Testis (tissue), 3 donors: Measurements from ENCODE around the gene MPP1. TPM values are rescaled to one million over a fixed set of nuclear protein-coding genes. Genes with fewer than 3 reads are reported as not detected.

Experiments used
- DNase-seq: peaks from one replicate; pipeline ENCODE4 v3.0.0-alpha.2; 2019
- H3K27ac ChIP-seq, 2 donors: fragments of 200-600 bp; sonication (generic); one replicate each; pipeline ENCODE4 v1.5.1; 2019
- H3K27me3 ChIP-seq: fragments of 200-600 bp; sonication (generic); one replicate; pipeline ENCODE4 v1.5.1; 2019
- H3K36me3 ChIP-seq: fragments of 200-600 bp; sonication (generic); one replicate; pipeline ENCODE4 v1.5.1; 2017; ENCODE audit warnings: low read depth; ENCODE audit errors: missing control alignments
- H3K4me1 ChIP-seq: fragments of 200-600 bp; sonication (generic); one replicate; pipeline ENCODE4 v1.5.1; 2019
- H3K4me3 ChIP-seq, 2 donors: fragments of 200-600 bp; sonication (generic); one replicate each; pipeline ENCODE4 v1.5.1; 2017 to 2019
- H3K9me3 ChIP-seq: fragments of 200-600 bp; sonication (generic); one replicate; pipeline ENCODE4 v1.5.1; 2017
- POLR2A ChIP-seq: fragments of 450-650 bp; IDR thresholded peaks from one replicate; pipeline ENCODE4 v1.6.1; 2017; ENCODE audit warnings: antibody characterized with exemption, mild to moderate bottlenecking, moderate library complexity
- WGBS, 2 donors: methylation state at CpG; one replicate each; pipeline ENCODE4 v1.1.5; 2018; 5-methylcytosine and 5-hydroxymethylcytosine counted together
- intact Hi-C: fragments of 100-400 bp; cut with DNase I; formaldehyde crosslinking; loops from one replicate; pipeline ENCODE4 v1.15.1; 2023; ENCODE audit warnings: low total_unique reads
- polyA plus RNA-seq: library from polyadenylated mRNA; stranded (reverse); fragments of 350-450 nt; fragmentation: Illumina TruSeq; extraction: RNeasy Lipid Tissue Mini Kit (QIAGEN cat#74804); gene quantifications from one replicate; pipeline ENCODE4 v1.2.3, GENCODE V29; 2014; ENCODE audit warnings: low read depth, low replicate concordance; ENCODE audit not compliant: insufficient read depth
- total RNA-seq, 2 donors: library from RNA; depleted of rRNA; stranded (reverse); fragments of >200 nt; gene quantifications; one replicate each; pipeline ENCODE4 v1.2.3, GENCODE V29; 2016
- TF ChIP-seq, protein P1 (sequence below), 3 experiments: fragments of 450-650 bp in 2 of 3; fragments of 200-600 bp in 1 of 3; sonication (generic) in 1 of 3; IDR thresholded peaks; one replicate each; pipeline ENCODE4 v1.5.1; 2016 to 2019; ENCODE audit warnings: antibody characterized with exemption in 3 of 3, mild to moderate bottlenecking in 2 of 3, moderate library complexity in 1 of 3

Gene MPP1
- total and polyA plus RNA-seq, 3 donors from 2014 or later: 21.9 to 46.2 (median 36.4) TPM

DNA sequence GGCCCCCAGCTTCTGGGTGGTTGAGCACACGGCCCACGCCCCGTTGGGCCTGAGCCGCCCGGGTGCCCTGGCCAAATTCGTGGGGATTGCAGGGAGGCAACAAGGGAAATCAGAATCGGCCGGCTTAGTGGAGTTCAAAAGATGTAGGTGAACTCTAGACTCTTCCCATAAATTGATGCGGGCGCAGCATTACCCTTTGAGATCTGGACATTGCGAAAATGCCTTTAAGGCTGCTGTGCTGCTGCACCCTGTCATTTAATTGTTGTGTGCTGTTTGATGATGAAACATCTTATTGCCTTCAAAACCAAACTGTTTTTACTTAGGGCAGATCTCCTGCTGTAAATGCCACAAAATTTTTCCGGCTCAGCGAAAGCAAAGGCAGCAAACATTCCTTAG lies 409 bp upstream of the MPP1 start:
- Histone ChIP-seq H3K4me3 (peak overlapping the region; percentile 53 to 72), H3K27ac (no peak overlapping the region), H3K9me3 (no peaks in the 10 kb centered on the region), H3K36me3 (no peaks in the 10 kb centered on the region), H3K27me3 (no peaks in the 10 kb centered on the region), H3K4me1 (no peaks in the 10 kb centered on the region)
- 0 to 1% methylated on average over 7 to 12 of the region's 13 CpGs for WGBS, 2 donors
- no peak for DNase-seq
- TF ChIP-seq, protein P1, sequence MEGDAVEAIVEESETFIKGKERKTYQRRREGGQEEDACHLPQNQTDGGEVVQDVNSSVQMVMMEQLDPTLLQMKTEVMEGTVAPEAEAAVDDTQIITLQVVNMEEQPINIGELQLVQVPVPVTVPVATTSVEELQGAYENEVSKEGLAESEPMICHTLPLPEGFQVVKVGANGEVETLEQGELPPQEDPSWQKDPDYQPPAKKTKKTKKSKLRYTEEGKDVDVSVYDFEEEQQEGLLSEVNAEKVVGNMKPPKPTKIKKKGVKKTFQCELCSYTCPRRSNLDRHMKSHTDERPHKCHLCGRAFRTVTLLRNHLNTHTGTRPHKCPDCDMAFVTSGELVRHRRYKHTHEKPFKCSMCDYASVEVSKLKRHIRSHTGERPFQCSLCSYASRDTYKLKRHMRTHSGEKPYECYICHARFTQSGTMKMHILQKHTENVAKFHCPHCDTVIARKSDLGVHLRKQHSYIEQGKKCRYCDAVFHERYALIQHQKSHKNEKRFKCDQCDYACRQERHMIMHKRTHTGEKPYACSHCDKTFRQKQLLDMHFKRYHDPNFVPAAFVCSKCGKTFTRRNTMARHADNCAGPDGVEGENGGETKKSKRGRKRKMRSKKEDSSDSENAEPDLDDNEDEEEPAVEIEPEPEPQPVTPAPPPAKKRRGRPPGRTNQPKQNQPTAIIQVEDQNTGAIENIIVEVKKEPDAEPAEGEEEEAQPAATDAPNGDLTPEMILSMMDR (IDR thresholded peaks at IDR 0.05): no peak
- no peak for TF ChIP-seq POLR2A
- intact Hi-C loops: no loop called here

DNA sequence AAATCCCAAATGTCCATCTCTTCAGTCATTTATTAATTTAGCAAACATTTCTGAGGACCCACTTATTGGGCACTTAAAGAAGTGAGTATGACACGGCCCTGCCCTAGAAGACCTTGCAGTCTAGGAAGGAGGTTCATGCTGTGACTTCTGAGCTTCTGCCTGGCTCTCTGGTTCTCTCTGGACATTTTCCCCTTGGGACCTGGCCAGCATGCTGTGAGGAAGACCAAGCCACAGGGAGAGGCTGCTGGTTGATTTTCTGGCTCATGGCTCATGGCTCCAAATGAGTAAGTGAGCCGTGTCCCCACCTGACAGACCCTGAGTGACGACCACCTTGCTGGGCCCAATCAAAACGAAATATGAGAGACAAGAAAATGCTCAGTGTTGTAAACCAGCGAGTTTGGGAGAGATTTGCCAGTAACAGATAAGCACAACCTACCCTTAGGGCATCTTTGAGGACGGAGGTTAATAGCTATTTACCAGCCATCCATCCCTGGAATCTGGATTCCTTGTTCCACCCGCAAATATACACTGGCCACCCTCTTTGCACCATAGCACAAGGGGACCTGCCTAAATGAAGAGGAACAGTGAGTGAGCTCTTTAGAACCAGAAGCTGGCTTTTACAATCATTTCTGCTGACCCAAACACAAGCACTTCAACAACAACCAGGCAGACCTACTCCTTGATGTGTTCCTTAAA lies 876 bp downstream of the MPP1 start:
- peak overlapping the region; percentile 53 to 72 for H3K4me3 ChIP-seq
- DNase-seq: peak; percentile 19
- WGBS, 2 donors: 23 to 28% methylated on average over 2 to 7 of the region's 7 CpGs
- intact Hi-C loops: no loop called here
- no peak overlapping the region for H3K27ac ChIP-seq
- TF ChIP-seq, protein P1 (IDR thresholded peaks at IDR 0.05): no peak
- TF ChIP-seq POLR2A: no peak
- peaks cover 5% of the 10 kb centered on the region for H3K4me1 ChIP-seq
- H3K9me3 ChIP-seq: no peaks in the 10 kb centered on the region
- no peaks in the 10 kb centered on the region for H3K27me3 ChIP-seq
- no peaks in the 10 kb centered on the region for H3K36me3 ChIP-seq

DNA sequence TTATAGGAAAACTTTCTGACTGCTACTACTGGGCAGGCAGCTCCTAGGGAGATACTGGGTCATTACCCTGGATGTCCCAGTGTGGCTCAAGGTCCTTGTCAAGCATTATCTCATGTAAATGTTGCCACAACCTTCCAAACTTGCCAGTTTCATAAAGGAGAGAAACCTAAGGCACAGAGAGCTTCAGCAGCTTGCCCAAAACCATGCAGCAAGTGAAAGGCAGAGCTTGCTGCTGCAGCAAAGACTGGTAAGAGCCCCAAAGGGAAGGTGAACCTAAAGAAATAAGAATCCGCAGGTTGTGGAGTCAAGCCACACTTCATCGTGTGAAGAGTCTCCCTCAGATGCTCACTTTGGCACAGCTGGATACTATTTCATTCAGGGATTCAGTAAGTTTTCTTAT lies 2.3 kb downstream of the MPP1 start:
- peak; percentile 20 for DNase-seq
- 72 to 100% methylated on average over 1 to 2 of the region's 2 CpGs for WGBS, 2 donors
- no peaks in the 10 kb centered on the region for H3K9me3 ChIP-seq
- no peaks in the 10 kb centered on the region for H3K36me3 ChIP-seq
- intact Hi-C loops: no loop called here
- TF ChIP-seq, protein P1 (IDR thresholded peaks at IDR 0.05): no peak
- no peak for TF ChIP-seq POLR2A
- H3K27ac ChIP-seq: no peak overlapping the region
- H3K27me3 ChIP-seq: no peaks in the 10 kb centered on the region
- H3K4me3 ChIP-seq: no peak overlapping the region
- peaks cover 6% of the 10 kb centered on the region for H3K4me1 ChIP-seq

DNA sequence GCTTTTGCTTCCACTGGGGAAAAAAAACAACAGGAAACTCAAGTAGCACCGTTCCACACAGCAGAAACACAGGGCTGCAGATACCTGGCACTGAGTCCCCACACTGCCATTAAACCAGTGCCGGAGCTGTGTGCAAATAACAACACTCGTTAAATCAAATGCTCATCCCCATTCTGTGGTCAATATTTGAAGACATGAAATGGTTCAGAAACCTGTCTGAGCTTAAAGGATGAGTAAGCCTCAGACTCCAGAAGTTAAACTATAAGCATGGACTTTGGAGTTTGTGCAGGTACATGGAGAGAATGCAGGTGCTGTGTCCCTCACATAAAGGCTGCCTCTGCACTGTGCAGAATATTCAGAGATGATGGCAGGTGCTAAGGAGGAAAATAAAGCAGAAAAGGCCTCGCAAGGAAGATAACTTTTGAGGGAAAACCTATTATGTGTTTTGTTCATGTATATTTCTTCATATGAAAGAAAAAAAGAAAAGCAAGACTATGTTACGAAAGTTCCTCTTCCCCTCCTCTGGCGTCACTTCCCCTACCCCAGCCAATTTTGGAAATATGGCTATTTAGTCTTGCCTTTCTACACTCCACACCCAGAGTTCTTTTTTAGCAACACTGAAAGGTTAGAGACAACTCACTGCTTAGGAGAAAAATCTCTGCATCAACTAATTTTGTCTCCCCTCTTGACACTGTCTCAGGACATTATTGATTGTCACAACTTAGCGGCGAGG lies 4.6 kb downstream of the MPP1 start:
- TF ChIP-seq, protein P1 (IDR thresholded peaks at IDR 0.05): no peak
- no peak for TF ChIP-seq POLR2A
- WGBS, 2 donors: 79 to 84% methylated on average over 8 of the region's 8 CpGs
- Histone ChIP-seq H3K4me1 (peaks cover 6% of the 10 kb centered on the region), H3K36me3 (no peaks in the 10 kb centered on the region), H3K27me3 (no peaks in the 10 kb centered on the region), H3K27ac (no peak overlapping the region), H3K9me3 (no peaks in the 10 kb centered on the region), H3K4me3 (no peak overlapping the region)
- intact Hi-C loops: no loop called here
- no peak for DNase-seq
